ENCODE data around the gene COLQ. TPM values are rescaled to one million over a fixed set of nuclear protein-coding genes. Genes with fewer than 3 reads are reported as not detected.

COLQ gene
- total and polyA plus RNA-seq, 4 donors = 0.27 to 2.6 (median 0.67) TPM

- DNase-seq (ENCODE audit: low spot score) = no peak
- H3K27me3 ChIP-seq (ENCODE audit: control insufficient read depth in 4 of 4, insufficient read depth in 4 of 4, low read length in 3 of 4) = no peaks in the 10 kb centered on the region
- TF ChIP-seq NR2F2 (IDR thresholded peaks at IDR 0.05) (no peak), TAF1 (conservative IDR thresholded peaks at IDR 0.05) (no peak), FOXA1 (IDR thresholded peaks at IDR 0.05) (no peak), EGR1 (IDR thresholded peaks at IDR 0.05; ENCODE audit: low read depth in 2 of 2) (no peak), YY1 (IDR thresholded peaks at IDR 0.05) (no peak), CTCF (IDR thresholded peaks at IDR 0.05; ENCODE audit: low read depth, low read length, missing input control) (no peak), RAD21 (IDR thresholded peaks at IDR 0.05) (no peak), FOXA2 (IDR thresholded peaks at IDR 0.05) (no peak), ATF3 (IDR thresholded peaks at IDR 0.05) (no peak), RXRA (IDR thresholded peaks at IDR 0.05) (no peak)
- TF ChIP-seq, protein P1, sequence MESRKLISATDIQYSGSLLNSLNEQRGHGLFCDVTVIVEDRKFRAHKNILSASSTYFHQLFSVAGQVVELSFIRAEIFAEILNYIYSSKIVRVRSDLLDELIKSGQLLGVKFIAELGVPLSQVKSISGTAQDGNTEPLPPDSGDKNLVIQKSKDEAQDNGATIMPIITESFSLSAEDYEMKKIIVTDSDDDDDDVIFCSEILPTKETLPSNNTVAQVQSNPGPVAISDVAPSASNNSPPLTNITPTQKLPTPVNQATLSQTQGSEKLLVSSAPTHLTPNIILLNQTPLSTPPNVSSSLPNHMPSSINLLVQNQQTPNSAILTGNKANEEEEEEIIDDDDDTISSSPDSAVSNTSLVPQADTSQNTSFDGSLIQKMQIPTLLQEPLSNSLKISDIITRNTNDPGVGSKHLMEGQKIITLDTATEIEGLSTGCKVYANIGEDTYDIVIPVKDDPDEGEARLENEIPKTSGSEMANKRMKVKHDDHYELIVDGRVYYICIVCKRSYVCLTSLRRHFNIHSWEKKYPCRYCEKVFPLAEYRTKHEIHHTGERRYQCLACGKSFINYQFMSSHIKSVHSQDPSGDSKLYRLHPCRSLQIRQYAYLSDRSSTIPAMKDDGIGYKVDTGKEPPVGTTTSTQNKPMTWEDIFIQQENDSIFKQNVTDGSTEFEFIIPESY (IDR thresholded peaks at IDR 0.05) = no peak
- no peaks in the 10 kb centered on the region for H3K9me3 ChIP-seq (ENCODE audit: control insufficient read depth in 4 of 4, low read length in 3 of 4)
- 93% methylated on average over 7 of the region's 7 CpGs for WGBS
- no peak overlapping the region for H3K4me3 ChIP-seq (ENCODE audit: low read depth in 1 of 3, low read length in 3 of 3)
- no peak overlapping the region for H3K27ac ChIP-seq (ENCODE audit: low read depth in 1 of 2, low read length in 2 of 2)
- no peak overlapping the region for H3K9ac ChIP-seq (ENCODE audit: low read depth in 1 of 2, low read length in 2 of 2)
- no peaks in the 10 kb centered on the region for H3K4me1 ChIP-seq (ENCODE audit: control insufficient read depth in 4 of 4, insufficient read depth in 4 of 4, low read length in 3 of 4)
- no peaks in the 10 kb centered on the region for H3K36me3 ChIP-seq (ENCODE audit: control insufficient read depth in 4 of 4, insufficient read depth in 3 of 4, low read depth in 1 of 4, low read length in 3 of 4)
Measured at GRCh38 chr3:15505479-15506165, 15.9 kb downstream of the COLQ start.

DNA sequence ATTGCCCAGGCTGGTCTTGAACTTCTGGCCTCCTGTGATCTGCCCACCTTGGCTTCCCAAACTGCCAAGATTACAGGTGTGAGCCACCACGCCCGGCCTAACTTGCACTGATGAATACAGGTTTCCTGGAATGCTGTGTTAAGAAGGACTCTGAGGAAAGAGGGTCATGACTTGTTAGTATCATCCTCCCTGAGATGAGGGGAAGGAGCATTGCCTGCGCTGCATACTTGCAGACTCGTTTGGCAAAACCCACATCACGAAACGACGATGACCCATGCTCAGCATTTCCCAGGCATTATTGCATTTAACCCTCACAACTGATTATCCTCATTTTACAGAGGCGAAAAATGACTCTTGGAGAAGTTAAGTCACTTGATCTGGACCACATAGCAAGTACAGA is 18.9 kb downstream of the COLQ start:
- TF ChIP-seq FOXA2 (IDR thresholded peaks at IDR 0.05) = no peak
- TF ChIP-seq MAX (IDR thresholded peaks at IDR 0.05) = no peak
- TF ChIP-seq RXRA (IDR thresholded peaks at IDR 0.05) = no peak
- no peak for TF ChIP-seq CTCF (IDR thresholded peaks at IDR 0.05; ENCODE audit: low read depth, low read length, missing input control)
- TF ChIP-seq ATF3 (IDR thresholded peaks at IDR 0.05) = no peak
- TF ChIP-seq YY1 (IDR thresholded peaks at IDR 0.05) = no peak
- no peak for TF ChIP-seq NR2F2 (IDR thresholded peaks at IDR 0.05)
- no peak for TF ChIP-seq HNF4G (IDR thresholded peaks at IDR 0.05)
- TF ChIP-seq RAD21 (IDR thresholded peaks at IDR 0.05) = no peak
- TF ChIP-seq HNF4A (conservative IDR thresholded peaks at IDR 0.05) = no peak
- TF ChIP-seq, protein P1 (IDR thresholded peaks at IDR 0.05) = no peak
- no peak for TF ChIP-seq TAF1 (conservative IDR thresholded peaks at IDR 0.05)
- TF ChIP-seq FOXA1 (IDR thresholded peaks at IDR 0.05) = no peak
- no peak for TF ChIP-seq SP1 (IDR thresholded peaks at IDR 0.05)
- TF ChIP-seq GABPA (IDR thresholded peaks at IDR 0.05 in 1 of 2, conservative IDR thresholded peaks at IDR 0.05 in 1 of 2) = no peak
- no peaks in the 10 kb centered on the region for H3K4me1 ChIP-seq (ENCODE audit: control insufficient read depth in 4 of 4, insufficient read depth in 4 of 4, low read length in 3 of 4)
- no peak for DNase-seq (ENCODE audit: low spot score)
- no peak overlapping the region for H3K4me3 ChIP-seq (ENCODE audit: low read depth in 1 of 3, low read length in 3 of 3)
- H3K36me3 ChIP-seq (ENCODE audit: control insufficient read depth in 4 of 4, insufficient read depth in 3 of 4, low read depth in 1 of 4, low read length in 3 of 4) = no peaks in the 10 kb centered on the region
- H3K9me3 ChIP-seq (ENCODE audit: control insufficient read depth in 4 of 4, low read length in 3 of 4) = no peaks in the 10 kb centered on the region
- H3K9ac ChIP-seq (ENCODE audit: low read depth in 1 of 2, low read length in 2 of 2) = no peak overlapping the region
- WGBS = 95% methylated on average over 8 of the region's 8 CpGs
- no peaks in the 10 kb centered on the region for H3K27me3 ChIP-seq (ENCODE audit: control insufficient read depth in 4 of 4, insufficient read depth in 4 of 4, low read length in 3 of 4)
- H3K27ac ChIP-seq (ENCODE audit: low read depth in 1 of 2, low read length in 2 of 2) = no peak overlapping the region
